Endodermal cell (in vitro differentiated cells): Measurements from ENCODE around the gene CORO1C. TPM values are rescaled to one million over a fixed set of nuclear protein-coding genes. Genes with fewer than 3 reads are reported as not detected.
A peak's percentile ranks its signal among the peaks of the same experiment; 100 is the strongest.

Experiments
- DNase-seq: peaks from one replicate; pipeline ENCODE4 v3.0.0-alpha.2; 2017
- H3K27ac ChIP-seq: 2 replicates; pipeline ENCODE4 v1.5.1; 2013; ENCODE audit warnings: mild to moderate bottlenecking, low read depth, low read length, moderate library complexity
- H3K27me3 ChIP-seq: 2 replicates; pipeline ENCODE4 v1.6.1; 2013; ENCODE audit warnings: mild to moderate bottlenecking, low read length, moderate library complexity; ENCODE audit not compliant: insufficient read depth, control insufficient read depth, poor library complexity, severe bottlenecking
- H3K36me3 ChIP-seq: 2 replicates; pipeline ENCODE4 v1.7.0; 2013; ENCODE audit warnings: mild to moderate bottlenecking, low read length, moderate library complexity; ENCODE audit not compliant: control insufficient read depth, insufficient read depth
- H3K4me1 ChIP-seq: one replicate; pipeline ENCODE4 v1.7.0; 2013; ENCODE audit warnings: low read length; ENCODE audit not compliant: control insufficient read depth, insufficient read depth
- H3K4me3 ChIP-seq: 2 replicates; pipeline ENCODE4 v1.5.1; 2013; ENCODE audit warnings: mild to moderate bottlenecking, low read length, moderate library complexity
- H3K9ac ChIP-seq: 2 replicates; pipeline ENCODE4 v1.6.1; 2013; ENCODE audit warnings: mild to moderate bottlenecking, low read length, moderate library complexity; ENCODE audit not compliant: poor library complexity, severe bottlenecking; ENCODE audit errors: extremely low read depth
- H3K9me3 ChIP-seq: 2 replicates; pipeline ENCODE4 v1.6.1; 2013; ENCODE audit warnings: mild to moderate bottlenecking, low read length, moderate library complexity; ENCODE audit not compliant: control insufficient read depth
- H3K27ac Mint-ChIP-seq: 2 replicates; pipeline ENCODE4 v1.8.0; 2020; ENCODE audit warnings: mixed read lengths
- H3K27me3 Mint-ChIP-seq: 2 replicates; pipeline ENCODE4 v1.8.0; 2021; ENCODE audit warnings: mild to moderate bottlenecking, mixed read lengths; ENCODE audit not compliant: insufficient read depth
- H3K36me3 Mint-ChIP-seq: 2 replicates; pipeline ENCODE4 v1.8.0; 2020; ENCODE audit warnings: low read depth, mixed read lengths
- H3K4me1 Mint-ChIP-seq: 2 replicates; pipeline ENCODE4 v1.8.0; 2020; ENCODE audit warnings: mixed read lengths
- H3K4me3 Mint-ChIP-seq: 2 replicates; pipeline ENCODE4 v1.8.0; 2020; ENCODE audit warnings: mild to moderate bottlenecking, moderate library complexity, mixed read lengths
- H3K9me3 Mint-ChIP-seq: 2 replicates; pipeline ENCODE4 v1.8.0; 2020; ENCODE audit warnings: mild to moderate bottlenecking, mixed read lengths
- CTCF ChIP-seq: fragments of 200-600 bp; sonication (generic); conservative IDR thresholded peaks from 2 replicates; pipeline ENCODE4 v1.5.0; 2021; ENCODE audit warnings: antibody characterized with exemption, mild to moderate bottlenecking
- WGBS, 2 experiments: methylation state at CpG; one replicate each; pipeline versions ENCODE4 v1.1.5 to v1.1.7; 2013; ENCODE audit warnings: missing lambda C conversion rate in 2 of 2, mixed read lengths in 1 of 2; ENCODE audit not compliant: insufficient coverage in 1 of 2, insufficient read length in 1 of 2; 5-methylcytosine and 5-hydroxymethylcytosine counted together
- total RNA-seq, 2 donors: library from RNA; stranded (reverse); fragmentation: NEBNext Ultra II Directional in 1 of 2; extraction: Animal tissue kit (Norgen Biotek cat#: 25700) in 1 of 2; gene quantifications; 2 replicates in 1 of 2; 3 replicates in 1 of 2; pipeline ENCODE4 v1.2.1, GENCODE V29; 2021

Gene CORO1C
- total RNA-seq, 2 donors from 2014 or later = 122 to 125 TPM

DNA sequence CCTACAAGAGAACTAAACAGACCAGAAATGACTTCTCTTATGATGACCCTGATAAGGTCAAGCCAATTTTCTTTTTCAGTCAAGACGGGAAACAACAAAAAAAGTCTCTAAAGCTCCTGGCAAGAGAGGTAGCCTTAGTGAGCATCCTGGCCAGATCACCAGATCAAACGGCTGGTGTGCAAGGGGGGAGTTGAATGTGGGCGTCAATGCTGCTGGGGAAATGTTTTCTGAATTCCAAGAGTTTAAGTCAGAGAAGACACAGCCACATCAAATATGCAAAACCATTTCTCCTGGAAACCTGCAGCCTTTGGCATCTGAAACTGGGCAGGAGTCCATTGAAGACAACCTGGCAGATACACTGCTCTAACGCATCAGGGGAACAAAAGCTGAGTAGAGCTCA, 81.6 kb downstream of the CORO1C start:
- H3K36me3 ChIP-seq = peaks cover 99% of the 10 kb centered on the region

DNA sequence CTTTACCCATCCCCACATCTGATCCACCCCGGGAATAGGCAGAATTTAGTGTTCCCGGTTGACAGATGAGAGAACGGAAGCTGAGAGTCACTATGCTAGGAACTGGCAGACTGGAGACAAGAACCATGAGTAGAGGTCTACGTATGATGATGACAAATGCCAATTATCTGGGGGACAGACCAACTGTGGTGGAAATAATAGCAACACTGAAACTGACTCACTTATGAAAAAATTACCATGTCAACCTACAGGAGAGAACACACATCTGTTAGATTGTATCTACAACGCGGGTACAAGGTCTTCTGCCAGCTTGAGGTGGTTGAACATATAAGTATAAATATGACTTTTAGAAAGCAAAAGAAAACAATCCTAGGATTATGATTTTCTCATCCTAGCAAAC, 82.2 kb downstream of the CORO1C start:
- Histone ChIP-seq H3K36me3 (peaks cover 99% of the 10 kb centered on the region), H3K27me3 (no peaks in the 10 kb centered on the region), H3K9ac (no peak overlapping the region), H3K4me3 (no peak overlapping the region), H3K9me3 (no peaks in the 10 kb centered on the region), H3K27ac (no peak overlapping the region), H3K4me1 (no peaks in the 10 kb centered on the region)
- no peak overlapping the region for H3K4me3 Mint-ChIP-seq
- no peak for DNase-seq
- H3K4me1 Mint-ChIP-seq = peaks cover 19% of the 10 kb centered on the region
- H3K9me3 Mint-ChIP-seq = no peaks in the 10 kb centered on the region
- H3K36me3 Mint-ChIP-seq = peaks cover 62% of the 10 kb centered on the region
- 97 to 100% methylated on average over 4 to 6 of the region's 6 CpGs for WGBS, 2 experiments
- no peaks in the 10 kb centered on the region for H3K27me3 Mint-ChIP-seq
- TF ChIP-seq CTCF = no peak
- H3K27ac Mint-ChIP-seq = no peak overlapping the region

More for the DNA sequence above, 81.6 kb downstream of the CORO1C start:
- H3K27ac Mint-ChIP-seq = no peak overlapping the region
- H3K4me1 ChIP-seq = no peaks in the 10 kb centered on the region
- no peak for TF ChIP-seq CTCF
- H3K4me3 Mint-ChIP-seq = no peak overlapping the region
- H3K9me3 Mint-ChIP-seq = no peaks in the 10 kb centered on the region
- peaks cover 20% of the 10 kb centered on the region for H3K4me1 Mint-ChIP-seq
- H3K9me3 ChIP-seq = no peaks in the 10 kb centered on the region
- no peak overlapping the region for H3K4me3 ChIP-seq
- no peak overlapping the region for H3K9ac ChIP-seq
- H3K27ac ChIP-seq = no peak overlapping the region
- peaks cover 60% of the 10 kb centered on the region for H3K36me3 Mint-ChIP-seq
- WGBS, 2 experiments = 97 to 100% methylated on average over 1 to 4 of the region's 4 CpGs
- DNase-seq = peak; percentile 36
- no peaks in the 10 kb centered on the region for H3K27me3 Mint-ChIP-seq
- H3K27me3 ChIP-seq = no peaks in the 10 kb centered on the region

DNA sequence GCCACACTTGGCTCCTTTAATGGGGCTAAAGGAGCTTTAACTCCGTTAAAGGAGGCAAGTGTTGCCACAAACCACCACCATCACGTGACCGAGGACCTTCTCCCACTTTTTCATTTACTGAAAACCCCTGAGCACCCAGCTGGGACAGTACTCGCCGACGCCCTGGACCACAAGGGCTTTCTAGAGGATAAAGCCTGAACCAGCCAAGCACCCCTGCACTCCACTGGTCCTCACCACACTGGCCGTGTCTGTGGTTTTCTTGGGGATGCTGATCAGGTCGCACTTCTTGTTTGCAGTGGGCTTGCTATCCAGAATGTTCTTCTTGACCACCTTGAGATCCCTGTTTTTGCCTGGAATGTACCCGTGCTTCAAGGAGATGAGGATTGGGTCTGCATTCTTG, 82.9 kb downstream of the CORO1C start:
- DNase-seq = peak; percentile 26
- no peak overlapping the region for H3K27ac ChIP-seq
- no peak overlapping the region for H3K27ac Mint-ChIP-seq
- H3K4me3 ChIP-seq = no peak overlapping the region
- H3K9me3 Mint-ChIP-seq = no peaks in the 10 kb centered on the region
- H3K27me3 ChIP-seq = no peaks in the 10 kb centered on the region
- peaks cover 98% of the 10 kb centered on the region for H3K36me3 ChIP-seq
- no peaks in the 10 kb centered on the region for H3K9me3 ChIP-seq
- no peak for TF ChIP-seq CTCF
- H3K4me1 Mint-ChIP-seq = peaks cover 12% of the 10 kb centered on the region
- H3K4me1 ChIP-seq = no peaks in the 10 kb centered on the region
- H3K4me3 Mint-ChIP-seq = no peak overlapping the region
- WGBS, 2 experiments = 92 to 95% methylated on average over 7 to 9 of the region's 9 CpGs
- no peaks in the 10 kb centered on the region for H3K27me3 Mint-ChIP-seq
- peaks cover 62% of the 10 kb centered on the region for H3K36me3 Mint-ChIP-seq
- no peak overlapping the region for H3K9ac ChIP-seq
